A549 (cell line): ENCODE results near the gene NAA40. TPM values are rescaled to one million over a fixed set of nuclear protein-coding genes. Genes with fewer than 3 reads are reported as not detected.

Experiments used
- ATAC-seq, 2 experiments: fragments of 200-7000 bp in 1 of 2; fragments of >200 bp in 1 of 2; cut with Nextera tagmentation in 1 of 2; cut with Tn5 transposase in 1 of 2; 3 replicates each; pipeline versions ENCODE4 v1.8.0 to v1.9.1; 2018 to 2020; ENCODE audit warnings: mild to moderate bottlenecking in 1 of 2, moderate library complexity in 1 of 2
- CTCF ChIA-PET: fragments of 300-600 bp; sonication (Branson Sonifier 250); formaldehyde crosslinking; extraction: SDS; loops from one replicate; lab custom pipeline; 2021; ENCODE audit warnings: antibody characterized with exemption, inconsistent platforms; lab: Yijun Ruan, JAX
- POLR2A ChIA-PET: fragments of 350-600 bp; formaldehyde crosslinking; extraction: SDS; loops from one replicate; lab custom pipeline; 2021; ENCODE audit warnings: antibody characterized with exemption, inconsistent platforms; lab: Yijun Ruan, JAX
- DNase-seq, 2 experiments: peaks; one replicate each; pipeline versions ENCODE4 v3.0.0 to v3.0.0-alpha.2; 2011 to 2016; ENCODE audit warnings: low read depth in 1 of 2, low spot score in 1 of 2
- FAIRE-seq: peaks from 2 replicates; lab custom pipeline; 2011; peaks lifted over from hg19 to GRCh38; lab: Jason Lieb, UNC
- H3K27ac ChIP-seq, 2 experiments: fragments of >200 bp; sonication (Bioruptor Twin); formaldehyde crosslinking; 3 replicates each; pipeline ENCODE4 v1.5.1; 2016 to 2017
- H3K4me1 ChIP-seq: fragments of >200 bp; sonication (Bioruptor Twin); formaldehyde crosslinking; 3 replicates; pipeline ENCODE4 v1.6.1; 2016
- H3K4me2 ChIP-seq: fragments of >200 bp; sonication (Bioruptor Twin); formaldehyde crosslinking; 3 replicates; pipeline ENCODE4 v1.6.1; 2016
- H3K4me3 ChIP-seq: fragments of >200 bp; sonication (Bioruptor Twin); formaldehyde crosslinking; 3 replicates; pipeline ENCODE4 v1.5.1; 2016
- H3K9me3 ChIP-seq: fragments of >200 bp; sonication (Bioruptor Twin); formaldehyde crosslinking; 3 replicates; pipeline ENCODE4 v1.6.1; 2016
- CBX2 ChIP-seq: fragments of 200-600 bp; sonication (generic); IDR thresholded peaks from 2 replicates; pipeline ENCODE4 v1.6.1; 2016; ENCODE audit warnings: low read depth, mild to moderate bottlenecking, borderline replicate concordance
- EP300 ChIP-seq, 2 experiments: fragments of >200 bp; sonication (Bioruptor Twin); formaldehyde crosslinking; IDR thresholded peaks; 2 replicates in 1 of 2; 3 replicates in 1 of 2; pipeline ENCODE4 v1.6.1; 2016 to 2017
- ESRRA ChIP-seq: fragments of 150-350 bp; IDR thresholded peaks from 2 replicates; pipeline ENCODE4 v1.6.1; 2014; ENCODE audit warnings: mild to moderate bottlenecking, low read length, borderline replicate concordance
- FOSL2 ChIP-seq, 2 experiments: fragments of 450-650 bp in 1 of 2; fragments of >200 bp in 1 of 2; sonication (Bioruptor Twin) in 1 of 2; formaldehyde crosslinking; IDR thresholded peaks; 2 replicates each; pipeline versions ENCODE4 v1.5.0 to v1.6.1; 2016 to 2020; ENCODE audit warnings: mild to moderate bottlenecking in 1 of 2, moderate library complexity in 1 of 2
- GATA3 ChIP-seq: IDR thresholded peaks from 2 replicates; pipeline ENCODE4 v1.6.1; 2012; ENCODE audit warnings: borderline replicate concordance
- HOXA7 ChIP-seq: fragments of 250-450 bp; sonication (Bioruptor Pico); IDR thresholded peaks from 2 replicates; pipeline ENCODE4 v1.5.0; 2020; ENCODE audit warnings: mild to moderate bottlenecking, moderate library complexity
- JUN ChIP-seq, 2 experiments: fragments of >200 bp; sonication (Bioruptor Twin); formaldehyde crosslinking; IDR thresholded peaks; 2 replicates in 1 of 2; 3 replicates in 1 of 2; pipeline ENCODE4 v1.6.1; 2016 to 2017
- JUNB ChIP-seq: fragments of >200 bp; sonication (Bioruptor Twin); formaldehyde crosslinking; IDR thresholded peaks from 2 replicates; pipeline ENCODE4 v1.6.1; 2016
- MAFK ChIP-seq: fragments of 450-650 bp; IDR thresholded peaks from 2 replicates; pipeline ENCODE4 v1.6.1; 2014; ENCODE audit not compliant: partially characterized antibody
- NFE2L2 ChIP-seq: fragments of 150-350 bp; conservative IDR thresholded peaks from 2 replicates; pipeline ENCODE4 v1.6.1; 2014; ENCODE audit warnings: low read length
- NPAS2 ChIP-seq: fragments of 250-450 bp; sonication (Bioruptor Pico); IDR thresholded peaks from 2 replicates; pipeline ENCODE4 v1.8.0; 2022; ENCODE audit warnings: mild to moderate bottlenecking, moderate library complexity, borderline replicate concordance
- PHF8 ChIP-seq: fragments of 200-600 bp; sonication (generic); IDR thresholded peaks from 2 replicates; pipeline ENCODE4 v1.6.1; 2016; ENCODE audit warnings: low read depth, mild to moderate bottlenecking, antibody characterized with exemption, moderate library complexity, borderline replicate concordance
- RAD21 ChIP-seq, 2 experiments: fragments of >200 bp in 1 of 2; sonication (Bioruptor Twin) in 1 of 2; formaldehyde crosslinking in 1 of 2; IDR thresholded peaks in 1 of 2; conservative IDR thresholded peaks in 1 of 2; 2 replicates in 1 of 2; 3 replicates in 1 of 2; pipeline ENCODE4 v1.6.1; 2012 to 2018; ENCODE audit warnings: inconsistent platforms in 1 of 2
- RCOR1 ChIP-seq: fragments of 150-350 bp; IDR thresholded peaks from 2 replicates; pipeline ENCODE4 v1.6.1; 2014; ENCODE audit warnings: antibody characterized with exemption, low read length, low read depth
- TP53 ChIP-seq: fragments of 250-450 bp; sonication (Bioruptor Pico); IDR thresholded peaks from 2 replicates; pipeline ENCODE4 v1.5.0; 2021; ENCODE audit warnings: mild to moderate bottlenecking, moderate library complexity
- ZC3H11A ChIP-seq: fragments of 450-650 bp; IDR thresholded peaks from 2 replicates; pipeline ENCODE4 v1.6.1; 2014; ENCODE audit warnings: antibody characterized with exemption, mild to moderate bottlenecking
- ZSCAN20 ChIP-seq: fragments of 250-450 bp; sonication (Bioruptor Pico); IDR thresholded peaks from 2 replicates; pipeline ENCODE4 v1.8.0; 2022; ENCODE audit warnings: mild to moderate bottlenecking, moderate library complexity
- WGBS: methylation state at CpG from one replicate; pipeline ENCODE4 v1.1.6; 2017; ENCODE audit errors: missing lambda C conversion rate; 5-methylcytosine and 5-hydroxymethylcytosine counted together
- polyA plus RNA-seq, 4 experiments: library from polyadenylated mRNA; depleted of rRNA in 3 of 4; stranded (reverse); fragments of >200 nt; fragmentation: RNase III in 1 of 4; extraction: RNeasy Plus Mini Kit Qiagen cat#74134 plus additional on column Dnase treatment in 1 of 4; gene quantifications; 2 replicates in 3 of 4; 3 replicates in 1 of 4; pipeline ENCODE4 v1.2.3, GENCODE V29; 2011 to 2017
- TF ChIP-seq, protein P1 (sequence below): fragments of 200-600 bp; sonication (generic); IDR thresholded peaks from 2 replicates; pipeline ENCODE4 v1.6.1; 2016; ENCODE audit warnings: antibody characterized with exemption, mild to moderate bottlenecking, moderate library complexity
- TF ChIP-seq, protein P2 (sequence below): fragments of 250-450 bp; sonication (Bioruptor Pico); IDR thresholded peaks from 2 replicates; pipeline ENCODE4 v1.5.0; 2020; ENCODE audit warnings: low read depth, mild to moderate bottlenecking, moderate library complexity
- TF ChIP-seq, protein P3 (sequence below): fragments of 450-650 bp; IDR thresholded peaks from 2 replicates; pipeline ENCODE4 v1.6.1; 2014; ENCODE audit warnings: antibody characterized with exemption
- TF ChIP-seq, protein P4 (sequence below): IDR thresholded peaks from 2 replicates; pipeline ENCODE4 v1.6.1; 2012
- TF ChIP-seq, protein P5 (sequence below): IDR thresholded peaks from 2 replicates; pipeline ENCODE4 v1.6.1; 2012; ENCODE audit warnings: low read depth, borderline replicate concordance
- TF ChIP-seq, protein P6 (sequence below): IDR thresholded peaks from 2 replicates; pipeline ENCODE4 v1.6.1; 2012
- TF ChIP-seq, protein P7 (sequence below): fragments of >200 bp; sonication (Bioruptor Twin); formaldehyde crosslinking; IDR thresholded peaks from 3 replicates; pipeline ENCODE4 v1.6.1; 2016

Gene NAA40
- polyA plus RNA-seq, 2 of the 4 experiments (the other 2 are of a cell fraction), result 21.9 to 32.0 TPM

DNA sequence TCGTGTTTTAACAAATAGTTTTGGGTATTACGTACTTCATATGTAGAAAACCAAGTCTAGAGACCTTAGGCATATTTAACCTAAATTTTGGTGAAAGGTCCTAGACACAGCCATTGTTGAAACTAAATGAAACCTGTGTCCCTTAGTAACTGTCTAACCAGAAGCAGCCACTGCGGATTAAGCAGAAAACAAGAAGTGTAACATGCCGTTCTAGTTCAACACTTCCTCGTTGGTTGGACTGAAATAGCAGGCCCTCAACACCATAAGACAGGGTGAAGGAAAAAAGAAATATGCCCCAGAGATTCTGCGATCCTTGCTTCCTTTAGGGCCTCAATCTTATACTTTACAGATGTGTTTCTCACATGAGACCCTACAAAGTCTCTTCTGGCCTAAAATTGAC, 2.0 kb downstream of the NAA40 start:
- ChIA-PET POLR2A (no interaction called here), CTCF (no interaction called here)
- H3K4me3 ChIP-seq, result no peak overlapping the region
- 90% methylated on average over 6 of the region's 6 CpGs for WGBS
- no peak overlapping the region for H3K27ac ChIP-seq
- H3K4me2 ChIP-seq, result no peak overlapping the region
- no peak for TF ChIP-seq PHF8
- TF ChIP-seq, protein P1, sequence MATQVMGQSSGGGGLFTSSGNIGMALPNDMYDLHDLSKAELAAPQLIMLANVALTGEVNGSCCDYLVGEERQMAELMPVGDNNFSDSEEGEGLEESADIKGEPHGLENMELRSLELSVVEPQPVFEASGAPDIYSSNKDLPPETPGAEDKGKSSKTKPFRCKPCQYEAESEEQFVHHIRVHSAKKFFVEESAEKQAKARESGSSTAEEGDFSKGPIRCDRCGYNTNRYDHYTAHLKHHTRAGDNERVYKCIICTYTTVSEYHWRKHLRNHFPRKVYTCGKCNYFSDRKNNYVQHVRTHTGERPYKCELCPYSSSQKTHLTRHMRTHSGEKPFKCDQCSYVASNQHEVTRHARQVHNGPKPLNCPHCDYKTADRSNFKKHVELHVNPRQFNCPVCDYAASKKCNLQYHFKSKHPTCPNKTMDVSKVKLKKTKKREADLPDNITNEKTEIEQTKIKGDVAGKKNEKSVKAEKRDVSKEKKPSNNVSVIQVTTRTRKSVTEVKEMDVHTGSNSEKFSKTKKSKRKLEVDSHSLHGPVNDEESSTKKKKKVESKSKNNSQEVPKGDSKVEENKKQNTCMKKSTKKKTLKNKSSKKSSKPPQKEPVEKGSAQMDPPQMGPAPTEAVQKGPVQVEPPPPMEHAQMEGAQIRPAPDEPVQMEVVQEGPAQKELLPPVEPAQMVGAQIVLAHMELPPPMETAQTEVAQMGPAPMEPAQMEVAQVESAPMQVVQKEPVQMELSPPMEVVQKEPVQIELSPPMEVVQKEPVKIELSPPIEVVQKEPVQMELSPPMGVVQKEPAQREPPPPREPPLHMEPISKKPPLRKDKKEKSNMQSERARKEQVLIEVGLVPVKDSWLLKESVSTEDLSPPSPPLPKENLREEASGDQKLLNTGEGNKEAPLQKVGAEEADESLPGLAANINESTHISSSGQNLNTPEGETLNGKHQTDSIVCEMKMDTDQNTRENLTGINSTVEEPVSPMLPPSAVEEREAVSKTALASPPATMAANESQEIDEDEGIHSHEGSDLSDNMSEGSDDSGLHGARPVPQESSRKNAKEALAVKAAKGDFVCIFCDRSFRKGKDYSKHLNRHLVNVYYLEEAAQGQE, result no peak
- TF ChIP-seq GATA3, result no peak
- TF ChIP-seq JUNB, result no peak
- TF ChIP-seq ZSCAN20 (CRISPR knock-in tag), result no peak
- TF ChIP-seq, protein P2, sequence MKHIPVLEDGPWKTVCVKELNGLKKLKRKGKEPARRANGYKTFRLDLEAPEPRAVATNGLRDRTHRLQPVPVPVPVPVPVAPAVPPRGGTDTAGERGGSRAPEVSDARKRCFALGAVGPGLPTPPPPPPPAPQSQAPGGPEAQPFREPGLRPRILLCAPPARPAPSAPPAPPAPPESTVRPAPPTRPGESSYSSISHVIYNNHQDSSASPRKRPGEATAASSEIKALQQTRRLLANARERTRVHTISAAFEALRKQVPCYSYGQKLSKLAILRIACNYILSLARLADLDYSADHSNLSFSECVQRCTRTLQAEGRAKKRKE (CRISPR knock-in tag), result no peak
- TF ChIP-seq ZC3H11A, result no peak
- TF ChIP-seq, protein P3, sequence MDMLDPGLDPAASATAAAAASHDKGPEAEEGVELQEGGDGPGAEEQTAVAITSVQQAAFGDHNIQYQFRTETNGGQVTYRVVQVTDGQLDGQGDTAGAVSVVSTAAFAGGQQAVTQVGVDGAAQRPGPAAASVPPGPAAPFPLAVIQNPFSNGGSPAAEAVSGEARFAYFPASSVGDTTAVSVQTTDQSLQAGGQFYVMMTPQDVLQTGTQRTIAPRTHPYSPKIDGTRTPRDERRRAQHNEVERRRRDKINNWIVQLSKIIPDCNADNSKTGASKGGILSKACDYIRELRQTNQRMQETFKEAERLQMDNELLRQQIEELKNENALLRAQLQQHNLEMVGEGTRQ, result no peak
- no peak for TF ChIP-seq RCOR1
- no peak for TF ChIP-seq MAFK
- DNase-seq (no peak), FAIRE-seq (no peak), ATAC-seq (no peak)
- H3K4me1 ChIP-seq, result peaks cover 20% of the 10 kb centered on the region
- H3K9me3 ChIP-seq, result no peaks in the 10 kb centered on the region

DNA sequence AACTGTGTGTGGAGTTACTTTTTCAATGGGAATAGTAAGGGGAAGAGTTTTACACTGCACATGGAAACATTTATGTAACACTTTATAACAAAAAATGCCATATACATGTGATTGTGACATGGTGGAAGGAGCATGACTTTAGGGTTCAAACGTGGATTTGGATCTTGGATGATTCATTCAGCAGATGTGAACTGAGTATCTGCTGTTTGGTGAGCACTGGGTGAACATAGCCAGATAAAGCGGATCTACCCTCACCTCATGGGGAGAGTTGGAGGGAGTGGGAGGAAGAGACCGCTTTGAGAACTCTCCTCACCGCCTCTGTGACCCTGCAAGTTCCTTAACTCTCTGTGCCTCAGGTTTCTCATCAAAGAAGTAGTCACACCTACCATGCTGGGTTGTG, 3.1 kb downstream of the NAA40 start:
- ATAC-seq (no peak), DNase-seq (no peak), FAIRE-seq (no peak)
- POLR2A ChIA-PET, result no interaction called here
- no peak overlapping the region for H3K27ac ChIP-seq
- no peaks in the 10 kb centered on the region for H3K9me3 ChIP-seq
- no peak overlapping the region for H3K4me3 ChIP-seq
- H3K4me2 ChIP-seq, result no peak overlapping the region
- TF ChIP-seq TP53 (CRISPR knock-in tag), result no peak
- TF ChIP-seq RAD21 (conservative IDR thresholded peaks at IDR 0.05 in 1 of 2, IDR thresholded peaks at IDR 0.05 in 1 of 2), result no peak
- no peak for TF ChIP-seq NFE2L2
- TF ChIP-seq, protein P3, result no peak
- no peak for TF ChIP-seq NPAS2 (CRISPR knock-in tag)
- TF ChIP-seq, protein P4, sequence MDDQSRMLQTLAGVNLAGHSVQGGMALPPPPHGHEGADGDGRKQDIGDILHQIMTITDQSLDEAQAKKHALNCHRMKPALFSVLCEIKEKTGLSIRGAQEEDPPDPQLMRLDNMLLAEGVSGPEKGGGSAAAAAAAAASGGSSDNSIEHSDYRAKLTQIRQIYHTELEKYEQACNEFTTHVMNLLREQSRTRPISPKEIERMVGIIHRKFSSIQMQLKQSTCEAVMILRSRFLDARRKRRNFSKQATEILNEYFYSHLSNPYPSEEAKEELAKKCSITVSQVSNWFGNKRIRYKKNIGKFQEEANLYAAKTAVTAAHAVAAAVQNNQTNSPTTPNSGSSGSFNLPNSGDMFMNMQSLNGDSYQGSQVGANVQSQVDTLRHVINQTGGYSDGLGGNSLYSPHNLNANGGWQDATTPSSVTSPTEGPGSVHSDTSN, result no peak
- no peak for TF ChIP-seq HOXA7 (CRISPR knock-in tag)
- TF ChIP-seq PHF8, result no peak
- TF ChIP-seq CBX2, result no peak
- TF ChIP-seq, protein P5, sequence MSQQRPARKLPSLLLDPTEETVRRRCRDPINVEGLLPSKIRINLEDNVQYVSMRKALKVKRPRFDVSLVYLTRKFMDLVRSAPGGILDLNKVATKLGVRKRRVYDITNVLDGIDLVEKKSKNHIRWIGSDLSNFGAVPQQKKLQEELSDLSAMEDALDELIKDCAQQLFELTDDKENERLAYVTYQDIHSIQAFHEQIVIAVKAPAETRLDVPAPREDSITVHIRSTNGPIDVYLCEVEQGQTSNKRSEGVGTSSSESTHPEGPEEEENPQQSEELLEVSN, result no peak
- TF ChIP-seq, protein P6, sequence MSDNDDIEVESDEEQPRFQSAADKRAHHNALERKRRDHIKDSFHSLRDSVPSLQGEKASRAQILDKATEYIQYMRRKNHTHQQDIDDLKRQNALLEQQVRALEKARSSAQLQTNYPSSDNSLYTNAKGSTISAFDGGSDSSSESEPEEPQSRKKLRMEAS, result no peak
- no peak for TF ChIP-seq EP300 (IDR thresholded peaks at IDR 0.05)
- TF ChIP-seq ESRRA, result no peak
- TF ChIP-seq, protein P7, sequence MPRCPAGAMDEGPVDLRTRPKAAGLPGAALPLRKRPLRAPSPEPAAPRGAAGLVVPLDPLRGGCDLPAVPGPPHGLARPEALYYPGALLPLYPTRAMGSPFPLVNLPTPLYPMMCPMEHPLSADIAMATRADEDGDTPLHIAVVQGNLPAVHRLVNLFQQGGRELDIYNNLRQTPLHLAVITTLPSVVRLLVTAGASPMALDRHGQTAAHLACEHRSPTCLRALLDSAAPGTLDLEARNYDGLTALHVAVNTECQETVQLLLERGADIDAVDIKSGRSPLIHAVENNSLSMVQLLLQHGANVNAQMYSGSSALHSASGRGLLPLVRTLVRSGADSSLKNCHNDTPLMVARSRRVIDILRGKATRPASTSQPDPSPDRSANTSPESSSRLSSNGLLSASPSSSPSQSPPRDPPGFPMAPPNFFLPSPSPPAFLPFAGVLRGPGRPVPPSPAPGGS, result no peak
- no peak for TF ChIP-seq JUN (IDR thresholded peaks at IDR 0.05)
- no peak for TF ChIP-seq FOSL2 (IDR thresholded peaks at IDR 0.05)
- TF ChIP-seq FOSL2 (CRISPR knock-in tag; IDR thresholded peaks at IDR 0.05), result no peak
- TF ChIP-seq, all 56 proteins: peak for 0
- CTCF ChIA-PET, result interaction anchor here (0.8 to 1.3 kb wide), 5 partner anchors 24 to 174 kb away, joined by 3 to 20 read pairs (median 4); partner anchors contain the start of gene ZFTA
- 86% methylated on average over 4 of the region's 4 CpGs for WGBS
- H3K4me1 ChIP-seq, result peaks cover 20% of the 10 kb centered on the region
